ENCODE measurements around the gene CYP1A1. TPM values are rescaled to one million over a fixed set of nuclear protein-coding genes. Genes with fewer than 3 reads are reported as not detected.

CYP1A1 gene
- total RNA-seq, 1 donor from 2014 or later = 0.38 TPM

Other genes with a start within 250 kb of the CYP1A1 start
- gene ARID3B, start 184.3 kb downstream of the CYP1A1 start, total RNA-seq = 11.1 TPM
- 75.5 TPM for gene CLK3, start 109.7 kb downstream of the CYP1A1 start, total RNA-seq
- gene EDC3, start 29.5 kb downstream of the CYP1A1 start, total RNA-seq = 30.5 TPM
- not detected for gene CYP1A2, start 23.3 kb upstream of the CYP1A1 start, total RNA-seq
- 83.8 TPM for gene CSK, start 56.6 kb upstream of the CYP1A1 start, total RNA-seq
- not detected for gene LMAN1L, start 87.3 kb upstream of the CYP1A1 start, total RNA-seq
- not detected for gene CPLX3, start 101.1 kb upstream of the CYP1A1 start, total RNA-seq
- 40.3 TPM for gene ULK3, start 117.6 kb upstream of the CYP1A1 start, total RNA-seq
- gene SCAMP2, start 147.8 kb upstream of the CYP1A1 start, total RNA-seq = 122 TPM
- 29.4 TPM for gene MPI, start 164.5 kb upstream of the CYP1A1 start, total RNA-seq
- 92.2 TPM for gene FAM219B, start 181.3 kb upstream of the CYP1A1 start, total RNA-seq
- gene COX5A, start 212.5 kb upstream of the CYP1A1 start, total RNA-seq = 134 TPM
- gene RPP25, start 231.2 kb upstream of the CYP1A1 start, total RNA-seq = 17.0 TPM